Measurements from ENCODE around the gene P3H2.

P3H2 gene

DNA sequence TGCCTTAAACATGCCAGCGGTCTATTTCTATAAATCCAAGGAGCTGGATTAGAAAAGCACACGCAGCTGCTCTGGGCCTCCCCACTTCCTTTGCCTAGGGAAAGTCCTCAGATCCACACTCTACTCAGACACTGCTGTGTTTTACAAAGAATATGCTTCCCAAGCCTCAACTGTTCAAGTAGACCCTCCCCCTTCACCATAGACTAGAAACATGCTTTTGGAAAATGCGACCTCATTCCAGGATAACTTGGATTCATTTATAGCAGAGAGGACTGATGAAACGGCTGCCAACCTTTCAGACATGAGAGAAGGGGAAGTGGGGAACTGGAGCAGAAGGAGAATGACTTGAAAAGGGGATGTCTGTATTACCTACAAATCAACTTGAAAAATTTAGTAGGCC, 64.0 kb downstream of the P3H2 start:
- Mint-ChIP-seq H3K36me3 (no peaks in the 10 kb centered on the region), H3K4me1 (no peaks in the 10 kb centered on the region), H3K27ac (no peak overlapping the region), H3K4me3 (no peak overlapping the region), H3K9me3 (no peaks in the 10 kb centered on the region)
- no peak for DNase-seq (ENCODE audit: low spot score in 2 of 2)
- no peak for ATAC-seq

DNA sequence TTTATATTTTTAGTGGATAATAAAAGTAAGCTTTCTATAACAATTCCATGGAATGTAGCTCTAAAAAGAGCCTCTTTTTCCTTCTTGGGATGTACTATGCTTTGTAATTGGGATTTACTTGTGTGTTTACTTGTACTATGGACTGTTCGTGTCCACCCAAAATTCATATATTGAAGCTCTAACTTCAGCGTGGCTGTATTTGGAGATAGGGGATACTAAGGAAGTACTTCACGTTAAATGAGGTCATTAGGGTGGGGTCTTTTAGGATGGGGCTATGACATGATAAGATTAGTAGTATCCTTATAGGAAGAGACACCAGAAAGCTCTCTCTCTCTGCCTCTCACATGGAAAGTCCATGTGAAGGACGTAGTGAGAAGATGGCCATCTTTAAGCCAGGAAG, 64.9 kb downstream of the P3H2 start:
- Mint-ChIP-seq H3K4me1 (no peaks in the 10 kb centered on the region), H3K9me3 (no peaks in the 10 kb centered on the region), H3K27ac (no peak overlapping the region), H3K4me3 (no peak overlapping the region), H3K36me3 (no peaks in the 10 kb centered on the region)
- ATAC-seq (no peak), DNase-seq (ENCODE audit: low spot score in 2 of 2) (no peak)

GRCh38 chr3:190053919-190054672, 66.6 kb downstream of the P3H2 start:
- Mint-ChIP-seq H3K27ac (no peak overlapping the region), H3K36me3 (no peaks in the 10 kb centered on the region), H3K4me3 (no peak overlapping the region), H3K9me3 (no peaks in the 10 kb centered on the region), H3K4me1 (no peaks in the 10 kb centered on the region)
- no peak for ATAC-seq
- no peak for DNase-seq (ENCODE audit: low spot score in 2 of 2)

DNA sequence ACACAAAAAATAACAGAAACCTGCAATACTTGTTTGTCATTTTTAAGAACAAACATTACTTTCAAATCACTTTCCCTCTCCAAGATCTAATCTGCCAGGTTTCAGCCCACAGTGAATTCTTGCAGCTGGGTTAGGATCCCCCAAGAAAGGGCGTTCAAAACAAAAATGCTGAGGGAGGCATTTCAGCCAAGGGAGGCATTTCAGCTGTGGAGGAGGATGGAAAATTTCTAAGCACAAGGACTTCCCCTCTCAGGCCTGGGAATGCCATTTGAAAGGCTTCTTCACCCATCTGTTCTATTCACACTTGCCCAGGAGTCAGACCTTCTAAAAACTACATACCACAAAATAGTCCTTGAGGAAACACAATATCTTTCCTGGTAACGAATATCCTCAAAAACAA, 69.1 kb downstream of the P3H2 start:
- H3K36me3 Mint-ChIP-seq = no peaks in the 10 kb centered on the region
- no peak for ATAC-seq
- DNase-seq (ENCODE audit: low spot score in 2 of 2) = no peak
- no peak overlapping the region for H3K27ac Mint-ChIP-seq
- no peaks in the 10 kb centered on the region for H3K4me1 Mint-ChIP-seq
- no peak overlapping the region for H3K4me3 Mint-ChIP-seq
- no peaks in the 10 kb centered on the region for H3K9me3 Mint-ChIP-seq

DNA sequence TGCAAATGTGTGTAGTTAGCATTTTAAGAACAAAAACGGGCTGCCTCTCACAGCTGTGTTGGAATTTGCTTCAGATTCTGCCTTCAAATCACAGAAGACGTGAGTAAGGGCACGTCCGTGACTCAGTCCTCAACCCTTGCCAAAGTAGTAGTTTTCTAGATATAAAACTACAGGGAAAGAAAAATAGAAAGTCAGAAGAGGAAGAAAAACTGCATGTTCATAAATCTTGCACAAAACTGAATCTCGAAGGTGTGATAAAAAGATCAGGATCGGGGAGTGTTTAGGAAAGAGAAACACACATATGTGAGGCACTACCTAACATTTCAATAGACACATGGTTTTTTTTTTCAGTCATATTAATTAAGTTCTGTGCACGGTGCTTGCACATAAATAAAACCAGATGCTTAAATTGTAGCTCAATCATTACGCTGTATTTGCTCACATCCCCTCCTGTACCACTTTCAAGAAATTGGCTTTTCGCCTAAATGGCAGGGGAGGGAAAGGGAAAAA, 71.7 kb downstream of the P3H2 start:
- ATAC-seq (no peak), DNase-seq (ENCODE audit: low spot score in 2 of 2) (no peak)
- no peaks in the 10 kb centered on the region for H3K4me1 Mint-ChIP-seq
- no peak overlapping the region for H3K27ac Mint-ChIP-seq
- no peak overlapping the region for H3K4me3 Mint-ChIP-seq
- no peaks in the 10 kb centered on the region for H3K9me3 Mint-ChIP-seq
- no peaks in the 10 kb centered on the region for H3K36me3 Mint-ChIP-seq

DNA sequence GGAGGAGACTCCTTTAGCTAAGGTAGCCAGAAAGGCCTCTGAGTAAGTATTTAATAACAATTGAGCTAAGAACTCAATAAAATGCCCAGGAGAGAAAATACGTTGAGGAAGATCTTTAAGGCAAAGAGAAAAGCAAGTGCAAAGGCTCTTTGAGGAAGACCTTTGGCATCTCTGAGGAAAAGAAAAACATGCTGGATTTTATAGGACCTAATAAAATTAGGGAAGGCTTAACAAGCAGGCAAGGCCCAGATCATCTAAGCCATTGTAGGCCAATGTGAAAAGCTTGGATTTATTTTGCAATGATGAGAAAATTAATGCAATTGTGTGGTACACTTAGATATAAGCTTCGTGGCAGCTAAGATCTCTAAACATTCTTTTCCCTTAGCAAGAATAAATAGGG, 75.7 kb downstream of the P3H2 start:
- Mint-ChIP-seq H3K4me3 (no peak overlapping the region), H3K36me3 (no peaks in the 10 kb centered on the region), H3K27ac (no peak overlapping the region), H3K4me1 (no peaks in the 10 kb centered on the region), H3K9me3 (no peaks in the 10 kb centered on the region)
- no peak for DNase-seq (ENCODE audit: low spot score in 2 of 2)
- no peak for ATAC-seq

- ATAC-seq = no peak
Measured at GRCh38 chr3:190044142-190044541, 76.6 kb downstream of the P3H2 start.

DNA sequence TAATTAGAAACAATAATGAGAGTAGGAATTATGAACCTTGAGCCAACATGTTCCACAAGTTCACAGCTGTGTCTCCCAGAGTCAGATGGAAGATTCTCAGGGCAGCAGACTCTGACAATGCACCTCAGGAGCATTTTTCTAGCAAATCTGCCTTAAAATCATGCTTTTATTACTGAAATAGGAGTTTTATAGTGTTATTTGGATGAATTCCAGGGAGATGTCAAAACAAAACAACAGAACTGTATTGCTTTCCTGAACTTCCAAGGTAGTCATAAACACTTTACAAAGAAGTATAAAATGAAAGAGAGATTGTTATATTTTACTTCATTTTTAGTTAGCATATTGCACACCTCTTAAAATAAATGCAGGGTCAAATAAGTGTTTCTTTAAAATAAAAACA, 77.0 kb downstream of the P3H2 start:
- H3K4me1 Mint-ChIP-seq = no peaks in the 10 kb centered on the region

More at GRCh38 chr3:190044142-190044541, 76.6 kb downstream of the P3H2 start:
- Mint-ChIP-seq H3K36me3 (no peaks in the 10 kb centered on the region), H3K9me3 (no peaks in the 10 kb centered on the region), H3K27ac (no peak overlapping the region), H3K4me1 (no peaks in the 10 kb centered on the region), H3K4me3 (no peak overlapping the region)
- no peak for DNase-seq (ENCODE audit: low spot score in 2 of 2)

DNA sequence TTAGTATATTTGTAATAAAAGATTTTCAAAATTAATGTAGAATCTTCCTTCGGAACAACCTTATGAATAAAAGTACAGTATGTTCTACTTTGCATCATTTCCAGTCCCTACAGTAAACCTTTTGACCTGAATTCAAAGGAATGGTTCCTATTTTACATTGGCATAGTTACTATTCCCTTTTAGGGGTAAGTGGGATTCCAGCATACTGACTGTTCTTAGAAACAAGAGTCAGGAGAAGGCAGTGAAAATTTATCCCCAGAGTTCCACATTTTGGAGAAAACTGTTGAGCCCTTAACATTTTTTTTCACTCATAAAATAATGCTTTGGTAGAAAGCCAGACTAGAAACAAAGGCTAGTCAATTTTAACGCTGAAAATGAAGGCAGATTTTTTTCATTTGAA, 78.1 kb downstream of the P3H2 start:
- no peaks in the 10 kb centered on the region for H3K36me3 Mint-ChIP-seq
- no peaks in the 10 kb centered on the region for H3K4me1 Mint-ChIP-seq
- DNase-seq (ENCODE audit: low spot score in 2 of 2) (no peak), ATAC-seq (no peak)
- H3K4me3 Mint-ChIP-seq = no peak overlapping the region
- no peak overlapping the region for H3K27ac Mint-ChIP-seq
- no peaks in the 10 kb centered on the region for H3K9me3 Mint-ChIP-seq

More for the DNA sequence above, 77.0 kb downstream of the P3H2 start:
- Mint-ChIP-seq H3K36me3 (no peaks in the 10 kb centered on the region), H3K4me3 (no peak overlapping the region), H3K9me3 (no peaks in the 10 kb centered on the region), H3K27ac (no peak overlapping the region)
- ATAC-seq = no peak
- no peak for DNase-seq (ENCODE audit: low spot score in 2 of 2)

DNA sequence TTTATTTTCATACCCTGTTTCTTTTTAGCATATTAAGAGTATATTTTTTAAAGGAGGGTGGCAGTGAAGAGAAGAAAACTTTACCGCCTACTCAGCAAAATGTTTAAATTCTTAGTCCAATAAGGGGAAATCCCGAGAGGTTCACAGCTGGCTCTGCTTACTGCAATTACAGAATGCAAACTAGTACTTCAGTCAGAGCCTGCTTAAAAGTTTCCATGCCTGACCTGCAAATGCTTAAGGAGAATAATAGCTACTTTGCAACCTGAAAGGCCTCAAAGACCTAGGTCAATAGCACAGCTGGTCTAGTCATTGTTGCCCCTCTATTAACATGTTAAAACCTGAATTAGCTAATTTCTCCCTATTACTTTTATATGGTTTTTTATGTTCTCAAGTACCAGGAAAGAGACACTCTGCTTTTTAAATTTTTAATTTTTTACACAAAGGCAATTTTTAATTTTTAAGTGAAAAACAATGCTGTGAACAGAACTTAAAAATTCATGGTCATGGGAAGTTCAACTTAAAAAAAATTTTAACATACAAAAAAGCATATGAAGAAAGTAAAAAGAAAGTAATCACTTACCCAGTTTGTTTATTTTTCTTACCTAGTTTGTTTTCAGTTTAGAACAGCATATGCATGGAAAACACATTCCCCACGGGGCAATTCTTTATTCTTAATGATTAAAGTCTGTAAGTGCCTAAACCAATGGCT, 79.2 kb downstream of the P3H2 start:
- Mint-ChIP-seq H3K9me3 (no peaks in the 10 kb centered on the region), H3K4me1 (no peaks in the 10 kb centered on the region), H3K4me3 (no peak overlapping the region), H3K36me3 (no peaks in the 10 kb centered on the region), H3K27ac (no peak overlapping the region)
- ATAC-seq (no peak), DNase-seq (ENCODE audit: low spot score in 2 of 2) (no peak)

DNA sequence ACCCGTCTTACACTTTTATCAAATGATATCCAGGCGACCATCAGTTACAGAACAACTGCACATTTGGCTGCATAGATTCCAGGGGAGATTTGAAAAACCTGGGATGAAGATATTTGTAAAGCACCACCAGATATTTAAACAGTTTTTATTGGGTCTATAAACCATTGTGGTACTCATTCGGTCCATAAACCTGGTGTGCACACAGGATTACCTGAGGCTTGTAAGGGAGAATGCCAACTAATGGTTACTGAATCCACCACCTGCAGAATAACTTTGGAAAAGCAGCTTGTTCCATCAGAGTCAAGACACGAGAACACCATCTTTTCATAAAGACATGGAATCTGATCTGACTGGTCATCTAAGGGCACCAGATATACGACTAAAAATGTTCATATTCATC, 80.6 kb downstream of the P3H2 start:
- H3K4me1 Mint-ChIP-seq = no peaks in the 10 kb centered on the region
- DNase-seq (ENCODE audit: low spot score in 2 of 2) (no peak), ATAC-seq (no peak)
- no peak overlapping the region for H3K4me3 Mint-ChIP-seq
- H3K9me3 Mint-ChIP-seq = no peaks in the 10 kb centered on the region
- no peaks in the 10 kb centered on the region for H3K36me3 Mint-ChIP-seq
- H3K27ac Mint-ChIP-seq = no peak overlapping the region

- Mint-ChIP-seq H3K27ac (no peak overlapping the region), H3K4me3 (no peak overlapping the region), H3K36me3 (no peaks in the 10 kb centered on the region), H3K9me3 (no peaks in the 10 kb centered on the region), H3K4me1 (no peaks in the 10 kb centered on the region)
- no peak for ATAC-seq
- DNase-seq (ENCODE audit: low spot score in 2 of 2) = no peak
Measured at GRCh38 chr3:190038050-190038933, 82.4 kb downstream of the P3H2 start.

DNA sequence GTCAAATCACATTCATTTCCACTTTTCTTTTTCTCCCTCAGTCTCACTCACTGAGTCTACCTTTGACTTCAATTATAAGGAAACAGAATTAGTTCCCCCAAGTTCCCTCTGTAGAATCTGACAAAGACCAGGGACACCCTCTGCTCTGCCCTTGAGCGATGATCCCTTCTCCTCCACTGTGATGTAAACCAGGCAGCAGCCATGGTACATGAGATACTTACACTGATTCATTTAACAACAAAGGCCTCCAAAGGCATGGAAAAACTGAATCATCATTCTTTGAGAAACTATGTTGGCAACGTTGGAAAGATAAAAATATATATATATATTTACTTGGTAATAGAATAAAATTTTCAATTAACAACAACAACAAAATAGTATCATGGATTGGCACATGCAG, 84.1 kb downstream of the P3H2 start:
- Mint-ChIP-seq H3K27ac (no peak overlapping the region), H3K4me1 (no peaks in the 10 kb centered on the region), H3K4me3 (no peak overlapping the region), H3K9me3 (no peaks in the 10 kb centered on the region), H3K36me3 (no peaks in the 10 kb centered on the region)
- DNase-seq (ENCODE audit: low spot score in 2 of 2) = no peak
- ATAC-seq = no peak

DNA sequence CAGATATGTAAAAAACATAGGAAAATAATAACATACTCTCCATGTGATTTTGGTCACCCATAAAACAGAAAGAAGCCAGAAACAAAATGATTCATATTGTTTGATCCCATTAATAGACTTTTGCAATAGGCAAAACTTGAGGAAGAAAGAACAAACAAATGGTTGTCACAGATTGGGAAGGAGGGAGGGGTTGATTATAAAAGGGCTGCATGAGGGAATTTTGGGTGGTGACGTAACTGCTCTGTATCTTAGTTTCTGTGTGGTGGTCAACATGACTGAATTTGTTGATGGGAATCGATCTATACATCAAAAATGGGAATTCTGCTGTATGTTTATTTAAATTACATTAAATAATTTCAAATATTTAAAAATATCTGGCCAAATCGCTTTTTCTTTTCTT, 86.3 kb downstream of the P3H2 start:
- ATAC-seq = no peak
- Mint-ChIP-seq H3K4me3 (no peak overlapping the region), H3K36me3 (no peaks in the 10 kb centered on the region), H3K9me3 (no peaks in the 10 kb centered on the region), H3K27ac (no peak overlapping the region), H3K4me1 (no peaks in the 10 kb centered on the region)
- no peak for DNase-seq (ENCODE audit: low spot score in 2 of 2)

DNA sequence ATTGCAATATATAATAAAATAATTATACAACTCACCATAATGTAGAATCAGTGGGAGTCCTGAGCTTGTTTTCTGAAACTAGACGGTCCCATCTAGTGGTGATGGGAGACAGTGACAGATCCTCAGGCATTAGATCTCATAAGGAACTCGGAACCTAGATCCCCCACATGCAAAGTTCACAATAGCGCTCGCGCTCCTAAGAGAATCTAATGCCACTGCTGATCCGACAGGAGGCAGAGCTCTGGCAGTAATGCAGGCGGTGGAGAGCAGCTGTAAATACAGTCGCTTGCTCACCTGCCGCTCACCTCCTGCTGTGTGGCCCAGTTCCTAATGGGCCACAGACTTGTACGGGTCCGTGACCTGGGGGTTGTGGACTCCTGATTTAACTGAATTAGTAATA, 87.8 kb downstream of the P3H2 start:
- ATAC-seq = no peak
- H3K36me3 Mint-ChIP-seq = no peaks in the 10 kb centered on the region
- H3K9me3 Mint-ChIP-seq = no peaks in the 10 kb centered on the region
- no peak for DNase-seq (ENCODE audit: low spot score in 2 of 2)
- no peak overlapping the region for H3K27ac Mint-ChIP-seq
- H3K4me1 Mint-ChIP-seq = no peaks in the 10 kb centered on the region
- no peak overlapping the region for H3K4me3 Mint-ChIP-seq

Measured in stimulated activated effector memory CD8-positive, alpha-beta T cell treated with anti-CD3 and anti-CD28 coated beads, Interleukin-12 subunit alpha, Interleukin-12 subunit beta, amount 100 ng/mL, for 72 hours (primary cell).